OCI-LY1 (cell line): ENCODE results near the gene DENND1A.

Experiments used
- EZH2 ChIP-seq: fragments of 200-600 bp; sonication (generic), shearing (Covaris generic); IDR thresholded peaks from 2 replicates; pipeline ENCODE4 v1.8.0; 2017; ENCODE audit warnings: borderline replicate concordance, mixed run types, mild to moderate bottlenecking, antibody characterized with exemption, low read length, moderate library complexity, mixed read lengths
- TF ChIP-seq, protein P1 (sequence below): fragments of 200-600 bp; sonication (generic), shearing (Covaris generic); IDR thresholded peaks from 2 replicates; pipeline ENCODE4 v1.5.1; 2017; ENCODE audit warnings: mild to moderate bottlenecking, antibody characterized with exemption, low read length, moderate library complexity, mixed read lengths

GRCh38 chr9:123335193-123335985 lies 594.5 kb downstream of the DENND1A start:
- TF ChIP-seq, protein P1, sequence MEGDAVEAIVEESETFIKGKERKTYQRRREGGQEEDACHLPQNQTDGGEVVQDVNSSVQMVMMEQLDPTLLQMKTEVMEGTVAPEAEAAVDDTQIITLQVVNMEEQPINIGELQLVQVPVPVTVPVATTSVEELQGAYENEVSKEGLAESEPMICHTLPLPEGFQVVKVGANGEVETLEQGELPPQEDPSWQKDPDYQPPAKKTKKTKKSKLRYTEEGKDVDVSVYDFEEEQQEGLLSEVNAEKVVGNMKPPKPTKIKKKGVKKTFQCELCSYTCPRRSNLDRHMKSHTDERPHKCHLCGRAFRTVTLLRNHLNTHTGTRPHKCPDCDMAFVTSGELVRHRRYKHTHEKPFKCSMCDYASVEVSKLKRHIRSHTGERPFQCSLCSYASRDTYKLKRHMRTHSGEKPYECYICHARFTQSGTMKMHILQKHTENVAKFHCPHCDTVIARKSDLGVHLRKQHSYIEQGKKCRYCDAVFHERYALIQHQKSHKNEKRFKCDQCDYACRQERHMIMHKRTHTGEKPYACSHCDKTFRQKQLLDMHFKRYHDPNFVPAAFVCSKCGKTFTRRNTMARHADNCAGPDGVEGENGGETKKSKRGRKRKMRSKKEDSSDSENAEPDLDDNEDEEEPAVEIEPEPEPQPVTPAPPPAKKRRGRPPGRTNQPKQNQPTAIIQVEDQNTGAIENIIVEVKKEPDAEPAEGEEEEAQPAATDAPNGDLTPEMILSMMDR, result no peak
- no peak for TF ChIP-seq EZH2
